CD1c-positive myeloid dendritic cell (primary cell): ENCODE data around the gene AIDA.
"Not testable (repeated sequence)": the region's sequence is repeated elsewhere in the genome, so short reads cannot be mapped to it uniquely, and the experiment has no call there.

Experiments used
- DNase-seq: peaks from one replicate; pipeline ENCODE4 v3.0.0-alpha.2; 2016; ENCODE audit errors: extremely low spot score

AIDA gene

GRCh38 chr1:222711319-222712252, 705 bp downstream of the AIDA start:
- peak; percentile 45 for DNase-seq

- no peak for DNase-seq
These were observed 2.6 kb downstream of the AIDA start for GRCh38 chr1:222709700-222710153.

- DNase-seq: no peak
These were observed 5.5 kb downstream of the AIDA start for GRCh38 chr1:222706815-222707214.

- no peak for DNase-seq
These were observed 8.0 kb downstream of the AIDA start for GRCh38 chr1:222704260-222704659.

GRCh38 chr1:222702210-222702609, 10.1 kb downstream of the AIDA start:
- DNase-seq: no peak

- DNase-seq: no peak
These were observed 14.5 kb downstream of the AIDA start for GRCh38 chr1:222697826-222698225.

- no peak for DNase-seq
These were observed 15.1 kb downstream of the AIDA start for GRCh38 chr1:222697203-222697602.

GRCh38 chr1:222696741-222697140, 15.6 kb downstream of the AIDA start:
- DNase-seq: no peak

GRCh38 chr1:222694927-222695326, 17.4 kb downstream of the AIDA start:
- no peak for DNase-seq

- no peak for DNase-seq
These were observed 21.3 kb downstream of the AIDA start for GRCh38 chr1:222691016-222691415.

- DNase-seq: no peak
These were observed 32.2 kb downstream of the AIDA start for GRCh38 chr1:222680080-222680479.

- no peak for DNase-seq
These were observed 42.2 kb downstream of the AIDA start for GRCh38 chr1:222670110-222670509.

- not testable (repeated sequence) for DNase-seq
These were observed 43.2 kb downstream of the AIDA start for GRCh38 chr1:222669107-222669506.

GRCh38 chr1:222668184-222668583, 44.1 kb downstream of the AIDA start:
- DNase-seq: not testable (repeated sequence)

GRCh38 chr1:222665964-222666363, 46.3 kb downstream of the AIDA start:
- DNase-seq: no peak

GRCh38 chr1:222663431-222663934, 48.8 kb downstream of the AIDA start:
- no peak for DNase-seq

GRCh38 chr1:222657899-222658298, 54.4 kb downstream of the AIDA start:
- no peak for DNase-seq

- DNase-seq: no peak
These were observed 55.7 kb downstream of the AIDA start for GRCh38 chr1:222656391-222657155.

GRCh38 chr1:222654849-222655248, 57.4 kb downstream of the AIDA start:
- DNase-seq: peak; percentile 71

- DNase-seq: no peak
These were observed 59.0 kb downstream of the AIDA start for GRCh38 chr1:222653178-222653827.

GRCh38 chr1:222652676-222653075, 59.6 kb downstream of the AIDA start:
- DNase-seq: no peak

GRCh38 chr1:222644636-222644980, 67.7 kb downstream of the AIDA start:
- no peak for DNase-seq
